Mucosa of stomach (tissue), 1 donor: ENCODE data around the gene TBL2.
"Not testable (repeated sequence)": the region's sequence is repeated elsewhere in the genome, so short reads cannot be mapped to it uniquely, and the experiment has no call there.

Source experiments
- H3K27me3 ChIP-seq: one replicate; pipeline ENCODE4 v1.7.0; 2013; ENCODE audit warnings: mild to moderate bottlenecking, low read length; ENCODE audit not compliant: control insufficient read depth, insufficient read depth
- H3K36me3 ChIP-seq: one replicate; pipeline ENCODE4 v1.7.0; 2013; ENCODE audit warnings: low read length; ENCODE audit not compliant: control insufficient read depth, insufficient read depth
- H3K4me1 ChIP-seq: one replicate; pipeline ENCODE4 v1.7.0; 2013; ENCODE audit warnings: mild to moderate bottlenecking, low read length; ENCODE audit not compliant: control insufficient read depth, insufficient read depth
- H3K4me3 ChIP-seq: one replicate; pipeline ENCODE4 v1.7.0; 2013; ENCODE audit warnings: low read length
- H3K9ac ChIP-seq: one replicate; pipeline ENCODE4 v1.7.0; 2013; ENCODE audit warnings: mild to moderate bottlenecking, low read length, moderate library complexity
- H3K9me3 ChIP-seq: one replicate; pipeline ENCODE4 v1.7.0; 2013; ENCODE audit warnings: mild to moderate bottlenecking, low read length, moderate library complexity; ENCODE audit not compliant: control insufficient read depth
- donor health status: Pancreatic carcinoma.

Gene TBL2

GRCh38 chr7:73599916-73600315 lies 21.5 kb upstream of the TBL2 start:
- H3K36me3 ChIP-seq = no peaks in the 10 kb centered on the region
- H3K4me1 ChIP-seq = no peaks in the 10 kb centered on the region
- H3K9me3 ChIP-seq = no peaks in the 10 kb centered on the region
- H3K9ac ChIP-seq = no peak overlapping the region
- peaks cover 10% of the 10 kb centered on the region for H3K27me3 ChIP-seq
- no peak overlapping the region for H3K4me3 ChIP-seq

- Histone ChIP-seq H3K27me3 (peaks cover 10% of the 10 kb centered on the region), H3K9ac (no peak overlapping the region), H3K36me3 (no peaks in the 10 kb centered on the region), H3K4me3 (no peak overlapping the region), H3K9me3 (no peaks in the 10 kb centered on the region), H3K4me1 (no peaks in the 10 kb centered on the region)
Observed at GRCh38 chr7:73599151-73599882, 20.9 kb upstream of the TBL2 start.

- Histone ChIP-seq H3K4me1 (no peaks in the 10 kb centered on the region), H3K27me3 (peaks cover 5% of the 10 kb centered on the region), H3K9ac (no peak overlapping the region), H3K9me3 (no peaks in the 10 kb centered on the region), H3K4me3 (no peak overlapping the region), H3K36me3 (no peaks in the 10 kb centered on the region)
Observed at GRCh38 chr7:73597978-73598782, 19.8 kb upstream of the TBL2 start.

GRCh38 chr7:73596191-73597065 lies 18.0 kb upstream of the TBL2 start:
- no peak overlapping the region for H3K4me3 ChIP-seq
- no peaks in the 10 kb centered on the region for H3K4me1 ChIP-seq
- no peaks in the 10 kb centered on the region for H3K36me3 ChIP-seq
- H3K9me3 ChIP-seq = no peaks in the 10 kb centered on the region
- H3K27me3 ChIP-seq = no peaks in the 10 kb centered on the region
- H3K9ac ChIP-seq = no peak overlapping the region

DNA sequence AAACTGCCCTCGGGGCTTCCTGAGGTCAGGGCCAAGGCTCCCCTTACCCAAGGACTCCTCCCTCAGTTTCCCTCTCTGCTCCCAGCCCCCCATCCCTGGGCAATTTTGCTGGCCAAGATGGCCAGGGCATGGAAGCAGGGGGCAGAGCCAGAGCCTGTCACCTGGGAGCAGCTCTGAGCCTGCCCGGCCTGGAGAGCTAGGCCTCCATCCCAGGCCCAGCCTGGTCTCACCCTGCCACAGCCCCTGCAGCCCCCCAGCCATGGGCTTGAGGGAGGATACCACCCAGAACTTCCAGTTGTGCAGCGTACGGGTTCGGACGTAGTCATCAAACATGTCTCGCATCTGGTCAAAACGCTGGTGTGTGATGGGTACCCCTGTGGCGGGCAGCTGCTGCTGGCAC lies 17.0 kb upstream of the TBL2 start:
- Histone ChIP-seq H3K4me1 (no peaks in the 10 kb centered on the region), H3K4me3 (no peak overlapping the region), H3K9me3 (no peaks in the 10 kb centered on the region)

GRCh38 chr7:73593207-73594045 lies 15.0 kb upstream of the TBL2 start:
- no peaks in the 10 kb centered on the region for H3K9me3 ChIP-seq

More for the DNA sequence above, 17.0 kb upstream of the TBL2 start:
- Histone ChIP-seq H3K9ac (no peak overlapping the region), H3K27me3 (no peaks in the 10 kb centered on the region), H3K36me3 (no peaks in the 10 kb centered on the region)

GRCh38 chr7:73586911-73587310 lies 8.5 kb upstream of the TBL2 start:
- Histone ChIP-seq H3K4me1 (no peaks in the 10 kb centered on the region), H3K27me3 (no peaks in the 10 kb centered on the region), H3K36me3 (no peaks in the 10 kb centered on the region)

More at GRCh38 chr7:73593207-73594045, 15.0 kb upstream of the TBL2 start:
- Histone ChIP-seq H3K9ac (no peak overlapping the region), H3K4me3 (no peak overlapping the region), H3K27me3 (no peaks in the 10 kb centered on the region), H3K4me1 (no peaks in the 10 kb centered on the region), H3K36me3 (no peaks in the 10 kb centered on the region)

GRCh38 chr7:73585196-73585595 lies 6.8 kb upstream of the TBL2 start:
- Histone ChIP-seq H3K4me3 (no peak overlapping the region), H3K36me3 (no peaks in the 10 kb centered on the region), H3K9ac (no peak overlapping the region), H3K27me3 (no peaks in the 10 kb centered on the region), H3K9me3 (no peaks in the 10 kb centered on the region), H3K4me1 (no peaks in the 10 kb centered on the region)

More at GRCh38 chr7:73586911-73587310, 8.5 kb upstream of the TBL2 start:
- Histone ChIP-seq H3K4me3 (no peak overlapping the region), H3K9me3 (no peaks in the 10 kb centered on the region), H3K9ac (no peak overlapping the region)

GRCh38 chr7:73582664-73583202 lies 4.4 kb upstream of the TBL2 start:
- H3K9me3 ChIP-seq = no peaks in the 10 kb centered on the region
- H3K36me3 ChIP-seq = no peaks in the 10 kb centered on the region
- no peaks in the 10 kb centered on the region for H3K27me3 ChIP-seq
- H3K4me1 ChIP-seq = peaks cover 3% of the 10 kb centered on the region
- H3K9ac ChIP-seq = no peak overlapping the region
- H3K4me3 ChIP-seq = no peak overlapping the region

- not testable (repeated sequence) for H3K27me3 ChIP-seq, H3K9ac ChIP-seq, H3K4me3 ChIP-seq, H3K4me1 ChIP-seq, H3K9me3 ChIP-seq, H3K36me3 ChIP-seq
Observed at GRCh38 chr7:73581006-73581405, 2.6 kb upstream of the TBL2 start.
